H1 (cell line): ENCODE measurements around the gene TYR. TPM values are rescaled to one million over a fixed set of nuclear protein-coding genes. Genes with fewer than 3 reads are reported as not detected.
A peak's percentile ranks its signal among the peaks of the same experiment; 100 is the strongest.

ENCODE experiments used
- CTCF ChIA-PET: fragments of 300-600 bp; sonication (Branson Sonifier 250); formaldehyde crosslinking; loops from one replicate; lab custom pipeline; 2021; ENCODE audit not compliant: partially characterized antibody; lab: Charles Lee
- POLR2A ChIA-PET: fragments of 300-600 bp; sonication (Branson Sonifier 250); formaldehyde crosslinking; loops from one replicate; lab custom pipeline; 2021; ENCODE audit warnings: inconsistent platforms; ENCODE audit not compliant: partially characterized antibody; lab: Charles Lee
- DNase-seq, 2 experiments: peaks; one replicate each; pipeline versions ENCODE4 v3.0.0 to v3.0.0-alpha.2; 2010 to 2022; ENCODE audit warnings: low spot score in 2 of 2, low read depth in 1 of 2, mixed read lengths in 1 of 2
- FAIRE-seq: peaks from 2 replicates; lab custom pipeline; 2011; peaks lifted over from hg19 to GRCh38; lab: Jason Lieb, UNC
- H2AFZ ChIP-seq: 2 replicates; pipeline ENCODE4 v1.8.1; 2012; ENCODE audit warnings: low read length, inconsistent platforms
- H2AK5ac ChIP-seq: 2 replicates; pipeline ENCODE4 v1.6.1; 2013; ENCODE audit warnings: low read depth, low read length
- H2BK120ac ChIP-seq: replicated peaks from 2 replicates; pipeline ENCODE3; 2013; ENCODE audit warnings: low read depth, low read length, inconsistent platforms
- H2BK12ac ChIP-seq: 2 replicates; pipeline ENCODE4 v1.6.1; 2013; ENCODE audit warnings: low read depth, low read length
- H2BK15ac ChIP-seq: 2 replicates; pipeline ENCODE4 v1.6.1; 2013; ENCODE audit warnings: low read length
- H2BK20ac ChIP-seq: 2 replicates; pipeline ENCODE4 v1.6.1; 2013; ENCODE audit warnings: low read length
- H2BK5ac ChIP-seq: 2 replicates; pipeline ENCODE4 v1.6.1; 2013; ENCODE audit warnings: low read depth, low read length
- H3K14ac ChIP-seq: 2 replicates; pipeline ENCODE4 v1.6.1; 2013; ENCODE audit warnings: inconsistent platforms; ENCODE audit not compliant: insufficient read length
- H3K18ac ChIP-seq: 2 replicates; pipeline ENCODE4 v1.6.1; 2013; ENCODE audit warnings: low read length; ENCODE audit errors: extremely low read depth
- H3K23ac ChIP-seq: 2 replicates; pipeline ENCODE4 v1.6.1; 2013; ENCODE audit warnings: inconsistent platforms; ENCODE audit not compliant: insufficient read length
- H3K23me2 ChIP-seq: 2 replicates; pipeline ENCODE4 v1.6.1; 2013; ENCODE audit warnings: low read depth, low read length
- H3K27ac ChIP-seq: 2 replicates; pipeline ENCODE4 v1.6.1; 2011; ENCODE audit warnings: low read depth, low read length, inconsistent platforms
- H3K27me3 ChIP-seq, 4 experiments: replicated peaks in 1 of 4; 1 replicate in 1 of 4; 2 replicates in 3 of 4; pipeline versions ENCODE4 v1.6.1 to v1.8.1; 2011 to 2013; ENCODE audit warnings: low read length in 3 of 4, mild to moderate bottlenecking in 3 of 4, inconsistent platforms in 2 of 4, mixed read lengths in 2 of 4, moderate library complexity in 1 of 4; ENCODE audit not compliant: control insufficient read depth in 3 of 4, insufficient read depth in 3 of 4; ENCODE audit errors: extremely low read depth in 1 of 4
- H3K36me3 ChIP-seq, 4 experiments: 2 replicates each; pipeline versions ENCODE4 v1.6.1 to v1.8.1; 2011 to 2013; ENCODE audit warnings: mild to moderate bottlenecking in 4 of 4, low read length in 3 of 4, moderate library complexity in 2 of 4, control low read depth in 1 of 4, inconsistent platforms in 1 of 4; ENCODE audit not compliant: insufficient read depth in 4 of 4, control insufficient read depth in 2 of 4
- H3K4ac ChIP-seq: replicated peaks from 2 replicates; pipeline ENCODE3; 2013; ENCODE audit warnings: low read length, low read depth, mixed read lengths, inconsistent platforms; ENCODE audit not compliant: insufficient read length
- H3K4me1 ChIP-seq, 4 experiments: replicated peaks in 1 of 4; 1 replicate in 1 of 4; 2 replicates in 3 of 4; pipeline versions ENCODE4 v1.6.1 to v1.8.1; 2011 to 2013; ENCODE audit warnings: low read length in 3 of 4, inconsistent platforms in 2 of 4, mixed read lengths in 1 of 4; ENCODE audit not compliant: insufficient read depth in 4 of 4, control insufficient read depth in 3 of 4
- H3K4me2 ChIP-seq, 2 experiments: 2 replicates each; pipeline versions ENCODE4 v1.6.1 to v1.8.1; 2011 to 2013; ENCODE audit warnings: low read depth in 2 of 2, low read length in 2 of 2, control low read depth in 1 of 2, inconsistent platforms in 1 of 2, mild to moderate bottlenecking in 1 of 2; ENCODE audit not compliant: insufficient read depth in 1 of 2
- H3K4me3 ChIP-seq, 4 experiments: fragments of 200-600, 300-600 bp in 1 of 4; sonication (generic), shearing (Covaris generic), sonication (Bioruptor Twin) in 1 of 4; 2 replicates each; pipeline versions ENCODE4 v1.5.1 to v1.8.1; 2011 to 2016; ENCODE audit warnings: low read length in 4 of 4, low read depth in 3 of 4, control low read depth in 2 of 4, inconsistent platforms in 2 of 4, mild to moderate bottlenecking in 2 of 4, mixed read lengths in 1 of 4, moderate library complexity in 1 of 4; ENCODE audit not compliant: insufficient read depth in 2 of 4; ENCODE audit errors: extremely low read depth in 1 of 4
- H3K56ac ChIP-seq: replicated peaks from 2 replicates; pipeline ENCODE3; 2013; ENCODE audit warnings: low read depth, mild to moderate bottlenecking, mixed read lengths, low read length, inconsistent platforms; ENCODE audit not compliant: insufficient read length
- H3K79me1 ChIP-seq: 2 replicates; pipeline ENCODE4 v1.6.1; 2013; ENCODE audit warnings: low read depth, low read length, control low read depth
- H3K79me2 ChIP-seq, 2 experiments: 2 replicates each; pipeline versions ENCODE4 v1.6.1 to v1.8.1; 2012 to 2013; ENCODE audit warnings: low read length in 2 of 2, mild to moderate bottlenecking in 2 of 2, inconsistent platforms in 1 of 2; ENCODE audit not compliant: insufficient read depth in 2 of 2, control insufficient read depth in 1 of 2
- H3K9ac ChIP-seq, 4 experiments: replicated peaks in 1 of 4; 1 replicate in 1 of 4; 2 replicates in 3 of 4; pipeline versions ENCODE4 v1.6.1 to v1.8.1; 2011 to 2013; ENCODE audit warnings: low read depth in 3 of 4, low read length in 3 of 4, control low read depth in 2 of 4, mild to moderate bottlenecking in 2 of 4, moderate library complexity in 2 of 4, inconsistent platforms in 1 of 4; ENCODE audit errors: extremely low read depth in 1 of 4
- H3K9me3 ChIP-seq, 2 experiments: 2 replicates each; pipeline versions ENCODE4 v1.6.1 to v1.8.1; 2012 to 2013; ENCODE audit warnings: mild to moderate bottlenecking in 2 of 2, moderate library complexity in 2 of 2, control low read depth in 1 of 2, inconsistent platforms in 1 of 2, low read depth in 1 of 2, low read length in 1 of 2, mixed read lengths in 1 of 2; ENCODE audit not compliant: insufficient read depth in 2 of 2
- H4K20me1 ChIP-seq, 2 experiments: replicated peaks in 1 of 2; 2 replicates each; pipeline versions ENCODE3 to v1.8.1; 2011 to 2013; ENCODE audit warnings: inconsistent platforms in 2 of 2, low read length in 2 of 2, mild to moderate bottlenecking in 1 of 2; ENCODE audit not compliant: insufficient read depth in 2 of 2, control insufficient read depth in 1 of 2
- H4K5ac ChIP-seq: 2 replicates; pipeline ENCODE4 v1.6.1; 2013; ENCODE audit warnings: low read length, low read depth, mixed read lengths, inconsistent platforms; ENCODE audit not compliant: insufficient read length
- H4K8ac ChIP-seq: 2 replicates; pipeline ENCODE4 v1.8.0; 2013; ENCODE audit warnings: mild to moderate bottlenecking, moderate library complexity, low read length, inconsistent platforms; ENCODE audit not compliant: insufficient read depth; ENCODE audit errors: extremely low read depth
- H4K91ac ChIP-seq: replicated peaks from 2 replicates; pipeline ENCODE3; 2013; ENCODE audit warnings: low read length, mixed read lengths, inconsistent platforms; ENCODE audit not compliant: insufficient read length
- BRCA1 ChIP-seq: IDR thresholded peaks from 2 replicates; pipeline ENCODE4 v1.6.1; 2012; ENCODE audit warnings: low read depth, low read length, improper control_type of control experiment
- RAD21 ChIP-seq, 2 experiments: IDR thresholded peaks in 1 of 2; conservative IDR thresholded peaks in 1 of 2; 2 replicates each; pipeline ENCODE4 v1.6.1; 2011; ENCODE audit warnings: low read depth in 2 of 2, low read length in 2 of 2, improper control_type of control experiment in 1 of 2, inconsistent platforms in 1 of 2, mild to moderate bottlenecking in 1 of 2, moderate library complexity in 1 of 2
- WGBS, 2 experiments: shearing (Covaris generic) in 1 of 2; methylation state at CpG; one replicate each; pipeline versions ENCODE4 v1.1.6 to v1.1.7; 2013 to 2015; ENCODE audit warnings: low lambda C conversion rate in 2 of 2, mixed read lengths in 2 of 2, inconsistent platforms in 1 of 2, low coverage in 1 of 2, missing lambda C conversion rate in 1 of 2; ENCODE audit not compliant: insufficient replicate concordance in 2 of 2, insufficient coverage in 1 of 2, insufficient read length in 1 of 2; ENCODE audit errors: extremely low coverage in 1 of 2, missing lambda C conversion rate in 1 of 2; 5-methylcytosine and 5-hydroxymethylcytosine counted together
- polyA plus RNA-seq, 7 experiments: library from polyadenylated mRNA; depleted of rRNA in 3 of 7; stranded (reverse) in 5 of 7; unstranded in 2 of 7; fragments of >200 nt in 5 of 7; fragments of 200-250 nt in 2 of 7; gene quantifications; 1 replicate in 5 of 7; 2 replicates in 1 of 7; 4 replicates in 1 of 7; pipeline versions ENCODE4 v1.2.1 to v1.2.3, GENCODE V29; 2011 to 2013; ENCODE audit warnings: missing spikeins in 2 of 7, mixed read lengths in 2 of 7
- total RNA-seq: library from RNA; stranded (reverse); fragmentation: NEBNext Ultra II Directional; extraction: Animal tissue kit (Norgen Biotek cat#: 25700); gene quantifications from 2 replicates; pipeline ENCODE4 v1.2.1, GENCODE V29; 2021

Gene TYR
- total and polyA plus RNA-seq, 2 of the 8 experiments (the other 6 are each of a cell fraction or from before 2014, with no cell fraction given) = not detected

DNA sequence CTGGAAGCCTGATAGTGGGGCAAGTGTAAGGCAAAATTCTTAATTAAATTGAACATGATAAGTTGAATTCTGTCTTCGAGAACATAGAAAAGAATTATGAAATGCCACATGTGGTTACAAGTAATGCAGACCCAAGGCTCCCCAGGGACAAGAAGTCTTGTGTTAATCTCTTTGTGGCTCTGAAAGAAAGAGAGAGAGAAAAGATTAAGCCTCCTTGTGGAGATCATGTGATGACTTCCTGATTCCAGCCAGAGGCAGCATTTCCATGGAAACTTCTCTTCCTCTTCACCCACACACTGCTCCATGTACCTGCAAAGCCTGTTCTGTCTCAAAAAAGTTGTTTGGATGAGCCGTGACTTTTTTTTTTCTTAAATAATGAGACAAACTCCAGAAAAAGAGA, 1.9 kb upstream of the TYR start:
- H2BK15ac ChIP-seq = no peak overlapping the region
- FAIRE-seq = no peak
- H4K20me1 ChIP-seq = no peaks in the 10 kb centered on the region
- no peaks in the 10 kb centered on the region for H3K4me1 ChIP-seq
- no peak overlapping the region for H2AFZ ChIP-seq
- no peak overlapping the region for H4K91ac ChIP-seq
- H3K23me2 ChIP-seq = no peaks in the 10 kb centered on the region
- H3K18ac ChIP-seq = no peak overlapping the region
- no peak overlapping the region for H3K4me3 ChIP-seq
- H2BK120ac ChIP-seq = no peak overlapping the region
- H3K56ac ChIP-seq = no peak overlapping the region
- H4K8ac ChIP-seq = no peak overlapping the region
- ChIA-PET POLR2A (no interaction called here), CTCF (no interaction called here)
- H3K23ac ChIP-seq = no peak overlapping the region
- no peak overlapping the region for H3K4ac ChIP-seq
- no peak overlapping the region for H2AK5ac ChIP-seq
- no peak for DNase-seq
- no peak overlapping the region for H3K14ac ChIP-seq
- no peak overlapping the region for H3K27ac ChIP-seq
- H3K9me3 ChIP-seq = no peaks in the 10 kb centered on the region
- no peak overlapping the region for H2BK5ac ChIP-seq
- no peak overlapping the region for H3K9ac ChIP-seq
- WGBS, 2 experiments = 82% methylated on average over 2 of the region's 2 CpGs; no CpG with 5 or more reads in 1 of the 2 experiments
- H3K36me3 ChIP-seq = no peaks in the 10 kb centered on the region
- H3K79me1 ChIP-seq = no peaks in the 10 kb centered on the region
- TF ChIP-seq BRCA1 (no peak), RAD21 (IDR thresholded peaks at IDR 0.05 in 1 of 2, conservative IDR thresholded peaks at IDR 0.05 in 1 of 2; ENCODE audit: low read depth in 2 of 2, low read length in 2 of 2) (peak in 1 of 2 experiments; percentile 12; a peak in 1 of 4 replicates)
- H2BK12ac ChIP-seq = no peak overlapping the region
- H4K5ac ChIP-seq = no peak overlapping the region
- no peak overlapping the region for H3K4me2 ChIP-seq
- H2BK20ac ChIP-seq = no peak overlapping the region
- no peaks in the 10 kb centered on the region for H3K27me3 ChIP-seq
- H3K79me2 ChIP-seq = no peaks in the 10 kb centered on the region
